Naive thymus-derived CD4-positive, alpha-beta T cell (primary cell): ENCODE data around the gene NYAP2. TPM values are rescaled to one million over a fixed set of nuclear protein-coding genes. Genes with fewer than 3 reads are reported as not detected.
A peak's percentile ranks its signal among the peaks of the same experiment; 100 is the strongest.

ENCODE experiments used
- ATAC-seq: fragments of 150-1000 bp; cut with Tn5 transposase; 2 replicates; pipeline ENCODE4 v1.10.0; 2021; ENCODE audit warnings: mild to moderate bottlenecking, moderate library complexity
- CTCF ChIA-PET: fragments of 350-600 bp; sonication (Branson Sonifier 250); formaldehyde crosslinking; loops from one replicate; lab custom pipeline; 2021; ENCODE audit warnings: antibody characterized with exemption; lab: Charles Lee
- POLR2A ChIA-PET: fragments of 350-600 bp; sonication (Branson Sonifier 250); formaldehyde crosslinking; loops from one replicate; lab custom pipeline; 2021; ENCODE audit warnings: antibody characterized with exemption, inconsistent platforms; lab: Charles Lee
- DNase-seq, 9 donors: peaks; one replicate each; pipeline versions ENCODE4 v3.0.0 to v3.0.0-alpha.2; 2020 to 2022; ENCODE audit warnings: mixed read lengths in 1 of 9
- H3K27ac ChIP-seq: one replicate; pipeline ENCODE4 v1.7.0; 2013; ENCODE audit warnings: mild to moderate bottlenecking, low read depth, low read length, moderate library complexity
- H3K27me3 ChIP-seq, 2 donors: one replicate each; pipeline ENCODE4 v1.7.0; 2013; ENCODE audit warnings: low read length in 2 of 2, mild to moderate bottlenecking in 2 of 2, moderate library complexity in 2 of 2; ENCODE audit not compliant: control insufficient read depth in 2 of 2, insufficient read depth in 2 of 2
- H3K36me3 ChIP-seq, 3 experiments: 1 replicate in 2 of 3; 2 replicates in 1 of 3; pipeline ENCODE4 v1.7.0; 2013; ENCODE audit warnings: low read length in 3 of 3, mild to moderate bottlenecking in 3 of 3, moderate library complexity in 1 of 3; ENCODE audit not compliant: insufficient read depth in 3 of 3, control insufficient read depth in 2 of 3
- H3K4me1 ChIP-seq, 2 donors: one replicate each; pipeline ENCODE4 v1.7.0; 2013; ENCODE audit warnings: low read length in 2 of 2, mild to moderate bottlenecking in 2 of 2, moderate library complexity in 1 of 2; ENCODE audit not compliant: control insufficient read depth in 2 of 2, insufficient read depth in 2 of 2
- H3K4me3 ChIP-seq: 2 replicates; pipeline ENCODE4 v1.7.0; 2013; ENCODE audit warnings: mild to moderate bottlenecking, low read length
- H3K9me3 ChIP-seq, 3 experiments: 1 replicate in 2 of 3; 2 replicates in 1 of 3; pipeline ENCODE4 v1.7.0; 2013; ENCODE audit warnings: low read length in 3 of 3; ENCODE audit not compliant: control insufficient read depth in 2 of 3
- H3K27ac Mint-ChIP-seq, 9 donors: one replicate each; pipeline ENCODE4 v1.8.0; 2020 to 2022; ENCODE audit warnings: mixed read lengths in 9 of 9, mild to moderate bottlenecking in 8 of 9, moderate library complexity in 5 of 9, inconsistent platforms in 2 of 9
- H3K27me3 Mint-ChIP-seq, 5 donors: one replicate each; pipeline ENCODE4 v1.8.0; 2021 to 2022; ENCODE audit warnings: mixed read lengths in 5 of 5, mild to moderate bottlenecking in 1 of 5
- H3K36me3 Mint-ChIP-seq, 5 donors: one replicate each; pipeline ENCODE4 v1.8.0; 2020 to 2022; ENCODE audit warnings: mixed read lengths in 5 of 5, mild to moderate bottlenecking in 3 of 5, inconsistent platforms in 1 of 5
- H3K4me1 Mint-ChIP-seq, 7 donors: one replicate each; pipeline ENCODE4 v1.8.0; 2020 to 2022; ENCODE audit warnings: mixed read lengths in 7 of 7, mild to moderate bottlenecking in 3 of 7, inconsistent platforms in 1 of 7
- H3K4me3 Mint-ChIP-seq, 10 donors: one replicate each; pipeline ENCODE4 v1.8.0; 2020 to 2022; ENCODE audit warnings: mild to moderate bottlenecking in 10 of 10, mixed read lengths in 10 of 10, moderate library complexity in 6 of 10, inconsistent platforms in 2 of 10
- H3K9me3 Mint-ChIP-seq, 11 donors: one replicate each; pipeline ENCODE4 v1.8.0; 2020 to 2022; ENCODE audit warnings: mixed read lengths in 11 of 11, mild to moderate bottlenecking in 4 of 11, inconsistent platforms in 1 of 11, moderate library complexity in 1 of 11
- intact Hi-C, 2 donors: fragments of 100-400 bp; cut with micrococcal nuclease; formaldehyde crosslinking; loops; one replicate each; pipeline ENCODE4 v1.15.1; 2023
- polyA plus RNA-seq, 2 donors: library from polyadenylated mRNA; unstranded; fragments of 300-500 nt; fragmentation: Illumina TruSeq; gene quantifications; one replicate each; pipeline ENCODE4 v1.2.3, GENCODE V29; 2021
- total RNA-seq, 6 experiments: library from RNA in 5 of 6; stranded (reverse) in 5 of 6; gene quantifications; 1 replicate in 5 of 6; 2 replicates in 1 of 6; pipeline ENCODE4 v1.2.3 and lab custom pipeline; 2021 to 2026

NYAP2 gene
- total and polyA plus RNA-seq, 7 experiments from 2014 or later = 0.17 TPM; not detected in 6

GRCh38 chr2:225462417-225462816 lies 62.9 kb downstream of the NYAP2 start:
- Mint-ChIP-seq H3K4me1 (peaks cover 11 to 39% (median 22%) of the 10 kb centered on the region in 7 donors), H3K36me3 (peaks cover 0 to 10% (median 3%) of the 10 kb centered on the region in 5 donors), H3K9me3 (peaks cover 0 to 3% (median 0%) of the 10 kb centered on the region in 11 donors), H3K27ac (peak overlapping the region in 1 of 9 donors; percentile 21), H3K27me3 (peaks cover 0 to 13% (median 6%) of the 10 kb centered on the region in 5 donors), H3K4me3 (no peak overlapping the region)
- ATAC-seq (no peak), DNase-seq (no peak)
- Histone ChIP-seq H3K27me3 (no peaks in the 10 kb centered on the region), H3K27ac (no peak overlapping the region), H3K9me3 (no peaks in the 10 kb centered on the region), H3K4me1 (peaks cover 7 to 8% of the 10 kb centered on the region in 2 donors), H3K36me3 (no peaks in the 10 kb centered on the region), H3K4me3 (no peak overlapping the region)
- CTCF ChIA-PET = no interaction called here
- POLR2A ChIA-PET = no interaction called here
- intact Hi-C loops = loop anchor here in 1 of 2 donors (10.0 kb wide), 1 partner anchor 528 kb away; no protein-coding TSS in a partner anchor

- H3K4me1 Mint-ChIP-seq = peaks cover 11 to 40% (median 22%) of the 10 kb centered on the region in 7 donors
- H3K27ac Mint-ChIP-seq = no peak overlapping the region
- no peak overlapping the region for H3K4me3 ChIP-seq
- no peaks in the 10 kb centered on the region for H3K9me3 ChIP-seq
- no peak overlapping the region for H3K27ac ChIP-seq
- ATAC-seq (no peak), DNase-seq (no peak)
- intact Hi-C loops = loop anchor here in 1 of 2 donors (10.0 kb wide), 1 partner anchor 528 kb away; no protein-coding TSS in a partner anchor
- POLR2A ChIA-PET = no interaction called here
- H3K36me3 Mint-ChIP-seq = peaks cover 0 to 10% (median 3%) of the 10 kb centered on the region in 5 donors
- no peaks in the 10 kb centered on the region for H3K36me3 ChIP-seq
- peak overlapping the region in 3 of 10 donors; percentile 7 to 43 (median 37) for H3K4me3 Mint-ChIP-seq
- peaks cover 0 to 3% (median 0%) of the 10 kb centered on the region in 11 donors for H3K9me3 Mint-ChIP-seq
- H3K27me3 ChIP-seq = no peaks in the 10 kb centered on the region
- H3K4me1 ChIP-seq = peaks cover 7 to 8% of the 10 kb centered on the region in 2 donors
- H3K27me3 Mint-ChIP-seq = peaks cover 0 to 13% (median 4%) of the 10 kb centered on the region in 5 donors
- CTCF ChIA-PET = no interaction called here
Observed at GRCh38 chr2:225462945-225463344, 63.4 kb downstream of the NYAP2 start.

GRCh38 chr2:225463449-225463848 lies 63.9 kb downstream of the NYAP2 start:
- peaks cover 11 to 40% (median 22%) of the 10 kb centered on the region in 7 donors for H3K4me1 Mint-ChIP-seq
- peak overlapping the region in 3 of 9 donors; percentile 76 to 96 (median 94) for H3K27ac Mint-ChIP-seq
- Histone ChIP-seq H3K27ac (no peak overlapping the region), H3K4me1 (peaks cover 7 to 8% of the 10 kb centered on the region in 2 donors), H3K36me3 (no peaks in the 10 kb centered on the region), H3K9me3 (no peaks in the 10 kb centered on the region), H3K4me3 (no peak overlapping the region), H3K27me3 (no peaks in the 10 kb centered on the region)
- CTCF ChIA-PET = no interaction called here
- no peak for DNase-seq
- ATAC-seq = no peak
- peaks cover 0 to 13% (median 4%) of the 10 kb centered on the region in 5 donors for H3K27me3 Mint-ChIP-seq
- intact Hi-C loops = loop anchor here in 1 of 2 donors (10.0 kb wide), 1 partner anchor 529 kb away; no protein-coding TSS in a partner anchor
- peaks cover 0 to 3% (median 0%) of the 10 kb centered on the region in 11 donors for H3K9me3 Mint-ChIP-seq
- H3K36me3 Mint-ChIP-seq = peaks cover 0 to 10% (median 3%) of the 10 kb centered on the region in 5 donors
- peak overlapping the region in 7 of 10 donors; percentile 21 to 93 (median 87) for H3K4me3 Mint-ChIP-seq
- POLR2A ChIA-PET = no interaction called here

- POLR2A ChIA-PET = no interaction called here
- no peaks in the 10 kb centered on the region for H3K9me3 ChIP-seq
- H3K4me3 Mint-ChIP-seq = peak overlapping the region; percentile 81 to 93 (median 86)
- intact Hi-C loops = loop anchor here in 1 of 2 donors (1.0 to 10.0 kb wide), 2 partner anchors 530 to 1372 kb away; partner anchors contain the start of gene RHBDD1
- no peaks in the 10 kb centered on the region for H3K27me3 ChIP-seq
- CTCF ChIA-PET = no interaction called here
- peak overlapping the region; percentile 40 for H3K4me3 ChIP-seq
- no peaks in the 10 kb centered on the region for H3K36me3 ChIP-seq
- ATAC-seq (peak; percentile 67), DNase-seq (peak in 6 of 9 donors; percentile 16 to 48 (median 38))
- H3K27ac Mint-ChIP-seq = peak overlapping the region; percentile 76 to 96 (median 86)
- peaks cover 0 to 6% (median 0%) of the 10 kb centered on the region in 5 donors for H3K27me3 Mint-ChIP-seq
- H3K27ac ChIP-seq = no peak overlapping the region
- peaks cover 7 to 8% of the 10 kb centered on the region in 2 donors for H3K4me1 ChIP-seq
- peaks cover 0 to 10% (median 3%) of the 10 kb centered on the region in 5 donors for H3K36me3 Mint-ChIP-seq
- peaks cover 0 to 3% (median 0%) of the 10 kb centered on the region in 11 donors for H3K9me3 Mint-ChIP-seq
- H3K4me1 Mint-ChIP-seq = peaks cover 11 to 40% (median 22%) of the 10 kb centered on the region in 7 donors
Observed at GRCh38 chr2:225464346-225465025, 65.0 kb downstream of the NYAP2 start.

- H3K36me3 ChIP-seq = no peaks in the 10 kb centered on the region
- ATAC-seq = no peak
- Mint-ChIP-seq H3K27ac (peak overlapping the region in 5 of 9 donors; percentile 9 to 96 (median 52)), H3K4me3 (peak overlapping the region in 5 of 10 donors; percentile 3 to 87 (median 14)), H3K4me1 (peaks cover 11 to 40% (median 22%) of the 10 kb centered on the region in 7 donors), H3K27me3 (peaks cover 0 to 5% (median 0%) of the 10 kb centered on the region in 5 donors), H3K9me3 (peaks cover 0 to 3% (median 0%) of the 10 kb centered on the region in 11 donors), H3K36me3 (peaks cover 0 to 4% (median 1%) of the 10 kb centered on the region in 5 donors)
- H3K27me3 ChIP-seq = no peaks in the 10 kb centered on the region
- no peak overlapping the region for H3K27ac ChIP-seq
- ChIA-PET POLR2A (no interaction called here), CTCF (no interaction called here)
- DNase-seq = no peak
- H3K9me3 ChIP-seq = no peaks in the 10 kb centered on the region
- intact Hi-C loops = loop anchor here in 1 of 2 donors (1.0 to 10.0 kb wide), 2 partner anchors 531 to 1370 kb away; partner anchors contain the start of gene RHBDD1
- no peak overlapping the region for H3K4me3 ChIP-seq
- H3K4me1 ChIP-seq = peaks cover 7 to 8% of the 10 kb centered on the region in 2 donors
Observed at GRCh38 chr2:225465827-225466226, 66.3 kb downstream of the NYAP2 start.

- no peak for DNase-seq
- ChIA-PET CTCF (no interaction called here), POLR2A (no interaction called here)
- ATAC-seq = no peak
- Histone ChIP-seq H3K27ac (no peak overlapping the region), H3K4me3 (no peak overlapping the region), H3K27me3 (no peaks in the 10 kb centered on the region), H3K9me3 (no peaks in the 10 kb centered on the region), H3K4me1 (peaks cover 7 to 8% of the 10 kb centered on the region in 2 donors), H3K36me3 (no peaks in the 10 kb centered on the region)
- Mint-ChIP-seq H3K36me3 (peaks cover 0 to 4% (median 1%) of the 10 kb centered on the region in 5 donors), H3K27me3 (peaks cover 0 to 5% (median 0%) of the 10 kb centered on the region in 5 donors), H3K4me1 (peaks cover 11 to 40% (median 22%) of the 10 kb centered on the region in 7 donors), H3K4me3 (peak overlapping the region in 2 of 10 donors; percentile 6 to 63), H3K27ac (peak overlapping the region in 2 of 9 donors; percentile 32 to 47), H3K9me3 (peaks cover 0 to 3% (median 0%) of the 10 kb centered on the region in 11 donors)
- intact Hi-C loops = loop anchor here in 1 of 2 donors (10.0 kb wide), 1 partner anchor 532 kb away; no protein-coding TSS in a partner anchor
Observed at GRCh38 chr2:225466891-225467604, 67.5 kb downstream of the NYAP2 start.
